Endodermal cell (in vitro differentiated cells): ENCODE results near the gene RYR2. TPM values are rescaled to one million over a fixed set of nuclear protein-coding genes. Genes with fewer than 3 reads are reported as not detected.

Source experiments
- DNase-seq: peaks from one replicate; pipeline ENCODE4 v3.0.0-alpha.2; 2017
- H3K27ac ChIP-seq: 2 replicates; pipeline ENCODE4 v1.5.1; 2013; ENCODE audit warnings: mild to moderate bottlenecking, low read depth, low read length, moderate library complexity
- H3K27me3 ChIP-seq: 2 replicates; pipeline ENCODE4 v1.6.1; 2013; ENCODE audit warnings: mild to moderate bottlenecking, low read length, moderate library complexity; ENCODE audit not compliant: insufficient read depth, control insufficient read depth, poor library complexity, severe bottlenecking
- H3K36me3 ChIP-seq: 2 replicates; pipeline ENCODE4 v1.7.0; 2013; ENCODE audit warnings: mild to moderate bottlenecking, low read length, moderate library complexity; ENCODE audit not compliant: control insufficient read depth, insufficient read depth
- H3K4me1 ChIP-seq: one replicate; pipeline ENCODE4 v1.7.0; 2013; ENCODE audit warnings: low read length; ENCODE audit not compliant: control insufficient read depth, insufficient read depth
- H3K4me3 ChIP-seq: 2 replicates; pipeline ENCODE4 v1.5.1; 2013; ENCODE audit warnings: mild to moderate bottlenecking, low read length, moderate library complexity
- H3K9ac ChIP-seq: 2 replicates; pipeline ENCODE4 v1.6.1; 2013; ENCODE audit warnings: mild to moderate bottlenecking, low read length, moderate library complexity; ENCODE audit not compliant: poor library complexity, severe bottlenecking; ENCODE audit errors: extremely low read depth
- H3K9me3 ChIP-seq: 2 replicates; pipeline ENCODE4 v1.6.1; 2013; ENCODE audit warnings: mild to moderate bottlenecking, low read length, moderate library complexity; ENCODE audit not compliant: control insufficient read depth
- H3K27ac Mint-ChIP-seq: 2 replicates; pipeline ENCODE4 v1.8.0; 2020; ENCODE audit warnings: mixed read lengths
- H3K27me3 Mint-ChIP-seq: 2 replicates; pipeline ENCODE4 v1.8.0; 2021; ENCODE audit warnings: mild to moderate bottlenecking, mixed read lengths; ENCODE audit not compliant: insufficient read depth
- H3K36me3 Mint-ChIP-seq: 2 replicates; pipeline ENCODE4 v1.8.0; 2020; ENCODE audit warnings: low read depth, mixed read lengths
- H3K4me1 Mint-ChIP-seq: 2 replicates; pipeline ENCODE4 v1.8.0; 2020; ENCODE audit warnings: mixed read lengths
- H3K4me3 Mint-ChIP-seq: 2 replicates; pipeline ENCODE4 v1.8.0; 2020; ENCODE audit warnings: mild to moderate bottlenecking, moderate library complexity, mixed read lengths
- H3K9me3 Mint-ChIP-seq: 2 replicates; pipeline ENCODE4 v1.8.0; 2020; ENCODE audit warnings: mild to moderate bottlenecking, mixed read lengths
- CTCF ChIP-seq: fragments of 200-600 bp; sonication (generic); conservative IDR thresholded peaks from 2 replicates; pipeline ENCODE4 v1.5.0; 2021; ENCODE audit warnings: antibody characterized with exemption, mild to moderate bottlenecking
- WGBS, 2 experiments: methylation state at CpG; one replicate each; pipeline versions ENCODE4 v1.1.5 to v1.1.7; 2013; ENCODE audit warnings: missing lambda C conversion rate in 2 of 2, mixed read lengths in 1 of 2; ENCODE audit not compliant: insufficient coverage in 1 of 2, insufficient read length in 1 of 2; 5-methylcytosine and 5-hydroxymethylcytosine counted together
- total RNA-seq, 2 donors: library from RNA; stranded (reverse); fragmentation: NEBNext Ultra II Directional in 1 of 2; extraction: Animal tissue kit (Norgen Biotek cat#: 25700) in 1 of 2; gene quantifications; 2 replicates in 1 of 2; 3 replicates in 1 of 2; pipeline ENCODE4 v1.2.1, GENCODE V29; 2021

Gene RYR2
- total RNA-seq, 2 donors from 2014 or later: 0.95 to 2.4 TPM

GRCh38 chr1:237228421-237228820 is 186.4 kb downstream of the RYR2 start:
- Mint-ChIP-seq H3K36me3 (no peaks in the 10 kb centered on the region), H3K4me3 (no peak overlapping the region), H3K4me1 (peaks cover 4% of the 10 kb centered on the region), H3K27me3 (no peaks in the 10 kb centered on the region), H3K27ac (no peak overlapping the region), H3K9me3 (no peaks in the 10 kb centered on the region)
- no peak for TF ChIP-seq CTCF
- Histone ChIP-seq H3K4me1 (no peaks in the 10 kb centered on the region), H3K36me3 (no peaks in the 10 kb centered on the region), H3K4me3 (no peak overlapping the region), H3K9ac (no peak overlapping the region), H3K27ac (no peak overlapping the region), H3K9me3 (no peaks in the 10 kb centered on the region), H3K27me3 (no peaks in the 10 kb centered on the region)
- WGBS, 2 experiments: 83 to 96% methylated on average over 2 to 3 of the region's 3 CpGs
- DNase-seq: no peak

- WGBS, 2 experiments: 94 to 98% methylated on average over 6 of the region's 6 CpGs
- Mint-ChIP-seq H3K9me3 (no peaks in the 10 kb centered on the region), H3K27me3 (no peaks in the 10 kb centered on the region), H3K4me3 (no peak overlapping the region), H3K36me3 (no peaks in the 10 kb centered on the region), H3K4me1 (peaks cover 4% of the 10 kb centered on the region), H3K27ac (no peak overlapping the region)
- DNase-seq: no peak
- no peak for TF ChIP-seq CTCF
- Histone ChIP-seq H3K9me3 (no peaks in the 10 kb centered on the region), H3K9ac (no peak overlapping the region), H3K4me1 (no peaks in the 10 kb centered on the region), H3K27me3 (no peaks in the 10 kb centered on the region), H3K4me3 (no peak overlapping the region), H3K36me3 (no peaks in the 10 kb centered on the region), H3K27ac (no peak overlapping the region)
Observed at GRCh38 chr1:237229333-237229732, 187.3 kb downstream of the RYR2 start.

GRCh38 chr1:237232501-237232900 is 190.5 kb downstream of the RYR2 start:
- Histone ChIP-seq H3K27me3 (no peaks in the 10 kb centered on the region), H3K27ac (no peak overlapping the region), H3K4me1 (no peaks in the 10 kb centered on the region), H3K36me3 (no peaks in the 10 kb centered on the region), H3K9me3 (no peaks in the 10 kb centered on the region), H3K9ac (no peak overlapping the region), H3K4me3 (no peak overlapping the region)
- DNase-seq: peak; percentile 63
- peak; percentile 64 for TF ChIP-seq CTCF
- WGBS, 2 experiments: 69 to 100% methylated on average over 1 to 4 of the region's 4 CpGs
- no peaks in the 10 kb centered on the region for H3K36me3 Mint-ChIP-seq
- no peaks in the 10 kb centered on the region for H3K27me3 Mint-ChIP-seq
- H3K27ac Mint-ChIP-seq: no peak overlapping the region
- no peak overlapping the region for H3K4me3 Mint-ChIP-seq
- no peaks in the 10 kb centered on the region for H3K9me3 Mint-ChIP-seq
- peaks cover 4% of the 10 kb centered on the region for H3K4me1 Mint-ChIP-seq
